Calu3 (cell line): ENCODE results near the gene FBXO42. TPM values are rescaled to one million over a fixed set of nuclear protein-coding genes. Genes with fewer than 3 reads are reported as not detected.
A peak's percentile ranks its signal among the peaks of the same experiment; 100 is the strongest.

Experiments used
- BruUV-seq: library from RNA; stranded (reverse); fragments of 400-500 nt; replicated peaks from 2 replicates; lab custom pipeline; 2021; lab: Mats Ljungman, UMichigan
- CTCF ChIA-PET: fragments of 300-600 bp; sonication (Branson Sonifier 250); formaldehyde crosslinking; loops from one replicate; lab custom pipeline; 2022; ENCODE audit warnings: antibody characterized with exemption; lab: Charles Lee
- DNase-seq: peaks from one replicate; pipeline ENCODE4 v3.0.0; 2022
- H3K27ac Mint-ChIP-seq: one replicate; pipeline ENCODE4 v1.8.0; 2022; ENCODE audit warnings: mixed read lengths; ENCODE audit not compliant: unreplicated experiment
- H3K27me3 Mint-ChIP-seq: one replicate; pipeline ENCODE4 v1.8.0; 2022; ENCODE audit warnings: mixed read lengths; ENCODE audit not compliant: unreplicated experiment
- H3K36me3 Mint-ChIP-seq: one replicate; pipeline ENCODE4 v1.8.0; 2022; ENCODE audit warnings: mild to moderate bottlenecking, moderate library complexity, mixed read lengths; ENCODE audit not compliant: insufficient read depth, unreplicated experiment
- H3K4me1 Mint-ChIP-seq: one replicate; pipeline ENCODE4 v1.8.0; 2022; ENCODE audit warnings: mild to moderate bottlenecking, low read depth, mixed read lengths; ENCODE audit not compliant: unreplicated experiment
- H3K4me3 Mint-ChIP-seq: one replicate; pipeline ENCODE4 v1.8.0; 2022; ENCODE audit warnings: mild to moderate bottlenecking, low read depth, moderate library complexity, mixed read lengths; ENCODE audit not compliant: unreplicated experiment
- H3K9me3 Mint-ChIP-seq: one replicate; pipeline ENCODE4 v1.8.0; 2022; ENCODE audit warnings: low read depth, mixed read lengths; ENCODE audit not compliant: unreplicated experiment
- intact Hi-C: fragments of 100-400 bp; cut with micrococcal nuclease; formaldehyde crosslinking; loops from one replicate; pipeline ENCODE4 v1.10.0; 2022; ENCODE audit not compliant: unreplicated experiment
- total RNA-seq: library from RNA; stranded (reverse); gene quantifications from 2 replicates; pipeline ENCODE4 v1.2.3, GENCODE V29; 2022
- TF ChIP-seq, protein P1 (sequence below): fragments of 200-600 bp; IDR thresholded peaks from one replicate; pipeline ENCODE4 v1.8.0; 2022; ENCODE audit warnings: antibody characterized with exemption; ENCODE audit not compliant: unreplicated experiment

Gene FBXO42
- total RNA-seq, 1 experiment from 2014 or later: 10.6 TPM

DNA sequence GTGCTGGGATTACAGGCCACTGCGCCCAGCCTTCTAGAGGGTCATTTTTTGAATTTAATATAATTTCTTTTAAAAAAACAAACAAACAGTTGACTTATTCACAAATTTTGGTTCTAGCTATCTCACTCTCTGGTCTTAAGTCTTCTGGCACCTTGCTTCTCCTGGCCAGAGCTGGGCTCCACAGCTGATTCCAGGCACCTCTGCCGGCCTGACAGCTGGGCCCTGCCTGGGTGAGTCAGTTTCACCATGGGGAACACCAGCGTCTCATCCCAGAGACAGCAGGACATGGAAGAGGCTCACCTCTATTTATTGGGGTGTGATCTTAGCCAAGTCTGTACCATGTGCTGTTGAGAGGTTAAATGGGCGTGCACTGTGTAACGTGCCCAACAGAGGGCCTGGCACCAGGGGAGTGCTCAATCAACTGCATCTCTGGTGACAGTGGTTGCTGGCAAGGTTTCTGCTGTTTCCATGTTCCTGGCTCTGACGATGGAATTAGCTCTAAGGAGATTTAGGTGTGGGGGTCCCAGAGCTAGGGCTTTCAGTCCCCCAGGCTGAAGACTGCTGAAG lies 116.3 kb downstream of the FBXO42 start:
- intact Hi-C loops: loop anchor here (5.0 kb wide), 1 partner anchor 126 kb away; no protein-coding TSS in a partner anchor
- CTCF ChIA-PET: no interaction called here
- peak overlapping the region; percentile 87 for H3K27ac Mint-ChIP-seq
- H3K27me3 Mint-ChIP-seq: no peaks in the 10 kb centered on the region
- peak; percentile 61 for DNase-seq
- TF ChIP-seq, protein P1, sequence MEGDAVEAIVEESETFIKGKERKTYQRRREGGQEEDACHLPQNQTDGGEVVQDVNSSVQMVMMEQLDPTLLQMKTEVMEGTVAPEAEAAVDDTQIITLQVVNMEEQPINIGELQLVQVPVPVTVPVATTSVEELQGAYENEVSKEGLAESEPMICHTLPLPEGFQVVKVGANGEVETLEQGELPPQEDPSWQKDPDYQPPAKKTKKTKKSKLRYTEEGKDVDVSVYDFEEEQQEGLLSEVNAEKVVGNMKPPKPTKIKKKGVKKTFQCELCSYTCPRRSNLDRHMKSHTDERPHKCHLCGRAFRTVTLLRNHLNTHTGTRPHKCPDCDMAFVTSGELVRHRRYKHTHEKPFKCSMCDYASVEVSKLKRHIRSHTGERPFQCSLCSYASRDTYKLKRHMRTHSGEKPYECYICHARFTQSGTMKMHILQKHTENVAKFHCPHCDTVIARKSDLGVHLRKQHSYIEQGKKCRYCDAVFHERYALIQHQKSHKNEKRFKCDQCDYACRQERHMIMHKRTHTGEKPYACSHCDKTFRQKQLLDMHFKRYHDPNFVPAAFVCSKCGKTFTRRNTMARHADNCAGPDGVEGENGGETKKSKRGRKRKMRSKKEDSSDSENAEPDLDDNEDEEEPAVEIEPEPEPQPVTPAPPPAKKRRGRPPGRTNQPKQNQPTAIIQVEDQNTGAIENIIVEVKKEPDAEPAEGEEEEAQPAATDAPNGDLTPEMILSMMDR: peak; percentile 35
- peaks cover 17% of the 10 kb centered on the region for H3K36me3 Mint-ChIP-seq
- H3K9me3 Mint-ChIP-seq: no peaks in the 10 kb centered on the region
- no peaks in the 10 kb centered on the region for H3K4me1 Mint-ChIP-seq
- no TSS peak for BruUV-seq
- H3K4me3 Mint-ChIP-seq: peak overlapping the region; percentile 78

DNA sequence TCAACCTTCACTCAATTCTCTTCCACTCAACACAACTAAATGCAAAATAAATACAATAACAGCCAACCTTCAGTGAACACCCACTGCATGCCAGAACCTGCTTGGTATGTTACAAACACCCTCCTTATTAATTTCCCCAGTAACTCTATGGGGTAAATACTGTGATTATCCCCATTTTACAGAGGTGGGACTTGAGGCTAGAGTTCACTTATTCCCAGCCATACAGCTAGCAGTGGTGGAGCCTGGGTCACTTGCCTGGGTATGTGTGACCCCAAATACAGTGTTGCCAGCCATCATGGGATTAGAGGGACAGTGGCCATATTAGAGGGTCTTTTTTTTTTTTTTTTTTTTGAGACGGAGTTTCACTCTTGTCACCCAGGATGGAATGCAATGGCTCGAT lies 116.9 kb downstream of the FBXO42 start:
- BruUV-seq: no TSS peak
- H3K36me3 Mint-ChIP-seq: peaks cover 17% of the 10 kb centered on the region
- CTCF ChIA-PET: no interaction called here

DNA sequence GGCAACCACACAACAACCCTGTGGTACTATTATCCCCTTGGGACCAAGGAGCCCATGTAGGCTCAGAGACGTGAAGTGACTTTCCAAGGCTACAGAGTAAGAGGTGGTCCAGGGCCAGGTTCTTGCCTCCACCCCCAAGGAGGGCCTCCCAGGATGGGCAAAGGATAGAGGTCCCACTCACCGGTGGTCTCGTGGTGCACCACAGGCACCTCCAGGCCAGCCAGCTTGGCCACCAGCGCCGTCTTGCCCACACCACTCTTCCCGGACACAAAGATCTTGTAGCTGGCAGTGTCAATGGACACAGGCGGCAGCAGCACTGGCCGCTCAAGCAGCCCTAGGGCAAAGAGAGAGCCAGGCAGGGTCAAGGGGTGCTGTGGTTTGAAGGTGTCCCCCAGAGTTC lies 118.8 kb downstream of the FBXO42 start:
- Mint-ChIP-seq H3K27ac (no peak overlapping the region), H3K4me3 (no peak overlapping the region), H3K27me3 (no peaks in the 10 kb centered on the region), H3K4me1 (no peaks in the 10 kb centered on the region), H3K9me3 (no peaks in the 10 kb centered on the region), H3K36me3 (peaks cover 17% of the 10 kb centered on the region)
- no TSS peak for BruUV-seq
- no peak for DNase-seq
- CTCF ChIA-PET: no interaction called here
- intact Hi-C loops: no loop called here
- TF ChIP-seq, protein P1: no peak

More for the DNA sequence above, 116.9 kb downstream of the FBXO42 start:
- intact Hi-C loops: loop anchor here (5.0 kb wide), 1 partner anchor 127 kb away; no protein-coding TSS in a partner anchor
- H3K9me3 Mint-ChIP-seq: no peaks in the 10 kb centered on the region
- DNase-seq: no peak
- no peak overlapping the region for H3K4me3 Mint-ChIP-seq
- H3K4me1 Mint-ChIP-seq: no peaks in the 10 kb centered on the region
- no peak overlapping the region for H3K27ac Mint-ChIP-seq
- TF ChIP-seq, protein P1: no peak
- no peaks in the 10 kb centered on the region for H3K27me3 Mint-ChIP-seq

DNA sequence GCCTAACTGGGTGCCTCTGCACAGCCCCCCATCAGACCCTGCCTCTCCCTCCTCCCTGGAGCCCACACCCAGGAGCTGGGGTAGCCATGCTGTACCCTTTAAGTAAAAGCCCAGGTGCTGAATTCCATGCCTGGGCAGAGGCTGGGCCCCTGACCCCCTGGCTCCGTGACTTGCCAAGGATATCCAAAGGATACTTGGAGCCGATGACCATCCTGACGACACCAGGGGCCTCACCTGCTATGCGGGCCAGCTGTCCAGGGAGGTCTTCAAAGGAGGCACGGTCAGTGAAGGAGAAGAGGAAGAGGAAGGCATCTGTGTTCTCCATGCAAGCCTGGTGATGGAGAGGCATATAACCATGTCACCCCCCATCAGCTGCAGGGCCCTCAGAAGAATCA lies 120.0 kb downstream of the FBXO42 start:
- BruUV-seq: no TSS peak
- H3K27ac Mint-ChIP-seq: no peak overlapping the region
- no peaks in the 10 kb centered on the region for H3K4me1 Mint-ChIP-seq
- peaks cover 14% of the 10 kb centered on the region for H3K36me3 Mint-ChIP-seq
- CTCF ChIA-PET: no interaction called here
- TF ChIP-seq, protein P1: no peak
- no peaks in the 10 kb centered on the region for H3K27me3 Mint-ChIP-seq
- intact Hi-C loops: no loop called here
- no peaks in the 10 kb centered on the region for H3K9me3 Mint-ChIP-seq
- no peak overlapping the region for H3K4me3 Mint-ChIP-seq
- no peak for DNase-seq
